ENCODE results near the gene SWAP70. TPM values are rescaled to one million over a fixed set of nuclear protein-coding genes. Genes with fewer than 3 reads are reported as not detected.
"Not testable (repeated sequence)": the region's sequence is repeated elsewhere in the genome, so short reads cannot be mapped to it uniquely, and the experiment has no call there.

Gene SWAP70
- total RNA-seq, 4 donors from 2014 or later: 11.5 to 65.6 (median 41.5) TPM

GRCh38 chr11:9738707-9739106 is 74.8 kb downstream of the SWAP70 start:
- Histone ChIP-seq H3K4me1 (no peaks in the 10 kb centered on the region), H3K36me3 (no peaks in the 10 kb centered on the region), H3K4me3 (no peak overlapping the region), H3K27ac (peak overlapping the region in 1 of 2 donors; percentile 36), H3K9me3 (no peaks in the 10 kb centered on the region), H3K27me3 (no peaks in the 10 kb centered on the region)
- TF ChIP-seq POLR2A (IDR thresholded peaks at IDR 0.05) (no peak), CTCF (IDR thresholded peaks at IDR 0.05) (no peak)
- intact Hi-C loops (cut with DNase I; ENCODE audit: low total_unique reads): no loop called here
- no peak for DNase-seq

- no peak overlapping the region for H3K4me3 ChIP-seq
- intact Hi-C loops (cut with DNase I; ENCODE audit: low total_unique reads): no loop called here
- no peak for DNase-seq
- no peak for TF ChIP-seq CTCF (IDR thresholded peaks at IDR 0.05)
- TF ChIP-seq POLR2A (IDR thresholded peaks at IDR 0.05): no peak
- H3K36me3 ChIP-seq: no peaks in the 10 kb centered on the region
- no peaks in the 10 kb centered on the region for H3K4me1 ChIP-seq
- H3K9me3 ChIP-seq: no peaks in the 10 kb centered on the region
- peak overlapping the region in 1 of 2 donors; percentile 36 for H3K27ac ChIP-seq
- no peaks in the 10 kb centered on the region for H3K27me3 ChIP-seq
Observed at GRCh38 chr11:9739123-9739900, 75.4 kb downstream of the SWAP70 start.

- no peak overlapping the region for H3K4me3 ChIP-seq
- TF ChIP-seq POLR2A (IDR thresholded peaks at IDR 0.05) (no peak), CTCF (IDR thresholded peaks at IDR 0.05) (no peak)
- H3K9me3 ChIP-seq: no peaks in the 10 kb centered on the region
- no peaks in the 10 kb centered on the region for H3K36me3 ChIP-seq
- intact Hi-C loops (cut with DNase I; ENCODE audit: low total_unique reads): no loop called here
- no peak for DNase-seq
- H3K27me3 ChIP-seq: no peaks in the 10 kb centered on the region
- no peaks in the 10 kb centered on the region for H3K4me1 ChIP-seq
- peak overlapping the region in 1 of 2 donors; percentile 36 for H3K27ac ChIP-seq
Observed at GRCh38 chr11:9740202-9740883, 76.5 kb downstream of the SWAP70 start.

- H3K9me3 ChIP-seq: no peaks in the 10 kb centered on the region
- no peaks in the 10 kb centered on the region for H3K36me3 ChIP-seq
- H3K4me3 ChIP-seq: no peak overlapping the region
- DNase-seq: no peak
- no peaks in the 10 kb centered on the region for H3K4me1 ChIP-seq
- H3K27ac ChIP-seq: no peak overlapping the region
- H3K27me3 ChIP-seq: no peaks in the 10 kb centered on the region
- intact Hi-C loops (cut with DNase I; ENCODE audit: low total_unique reads): no loop called here
- TF ChIP-seq CTCF (IDR thresholded peaks at IDR 0.05): no peak
- no peak for TF ChIP-seq POLR2A (IDR thresholded peaks at IDR 0.05)
Observed at GRCh38 chr11:9741260-9741659, 77.4 kb downstream of the SWAP70 start.

- H3K9me3 ChIP-seq; H3K4me3 ChIP-seq; intact Hi-C loops (cut with DNase I; ENCODE audit: low total_unique reads); H3K27ac ChIP-seq; H3K36me3 ChIP-seq; H3K27me3 ChIP-seq; DNase-seq; H3K4me1 ChIP-seq: not testable (repeated sequence)
Observed at GRCh38 chr11:9743512-9743911, 79.6 kb downstream of the SWAP70 start.
